RWPE2 (cell line): ENCODE measurements around the gene MREG.

Source experiments
- ATAC-seq: fragments of 200-7000 bp; cut with Tn5 transposase; 3 replicates; pipeline ENCODE4 v1.9.1; 2021; ENCODE audit warnings: low read depth
- DNase-seq: peaks from one replicate; pipeline ENCODE4 v3.0.0-alpha.2; 2020; ENCODE audit warnings: low spot score
- H3K27ac ChIP-seq: fragments of 450-650 bp; 2 replicates; pipeline ENCODE4 v1.5.1; 2017; ENCODE audit warnings: mild to moderate bottlenecking; ENCODE audit not compliant: poor library complexity, severe bottlenecking
- H3K27me3 ChIP-seq: fragments of 250-450 bp; sonication (Bioruptor Pico); 2 replicates; pipeline ENCODE4 v1.5.1; 2021; ENCODE audit warnings: mild to moderate bottlenecking, moderate library complexity; ENCODE audit not compliant: insufficient read depth, poor library complexity, severe bottlenecking
- H3K36me3 ChIP-seq: fragments of 250-450 bp; sonication (Bioruptor Pico); 2 replicates; pipeline ENCODE4 v1.5.1; 2020; ENCODE audit warnings: low read depth, mild to moderate bottlenecking, moderate library complexity
- H3K4me1 ChIP-seq: fragments of 250-450 bp; sonication (Bioruptor Pico); 2 replicates; pipeline ENCODE4 v1.5.1; 2021; ENCODE audit warnings: mild to moderate bottlenecking, moderate library complexity; ENCODE audit not compliant: insufficient read depth, poor library complexity, severe bottlenecking
- H3K4me3 ChIP-seq: fragments of 250-450 bp; sonication (Bioruptor Pico); 2 replicates; pipeline ENCODE4 v1.5.1; 2021; ENCODE audit warnings: mild to moderate bottlenecking, moderate library complexity; ENCODE audit not compliant: severe bottlenecking
- H3K9me3 ChIP-seq: fragments of 250-450 bp; sonication (Bioruptor Pico); 2 replicates; pipeline ENCODE4 v1.5.1; 2021; ENCODE audit warnings: mild to moderate bottlenecking, moderate library complexity; ENCODE audit not compliant: severe bottlenecking
- TF ChIP-seq, protein P1 (sequence below): fragments of 450-650 bp; IDR thresholded peaks from one replicate; pipeline ENCODE4 v1.5.1; 2017; ENCODE audit warnings: mild to moderate bottlenecking, moderate library complexity; ENCODE audit not compliant: poor library complexity, severe bottlenecking

MREG gene

DNA sequence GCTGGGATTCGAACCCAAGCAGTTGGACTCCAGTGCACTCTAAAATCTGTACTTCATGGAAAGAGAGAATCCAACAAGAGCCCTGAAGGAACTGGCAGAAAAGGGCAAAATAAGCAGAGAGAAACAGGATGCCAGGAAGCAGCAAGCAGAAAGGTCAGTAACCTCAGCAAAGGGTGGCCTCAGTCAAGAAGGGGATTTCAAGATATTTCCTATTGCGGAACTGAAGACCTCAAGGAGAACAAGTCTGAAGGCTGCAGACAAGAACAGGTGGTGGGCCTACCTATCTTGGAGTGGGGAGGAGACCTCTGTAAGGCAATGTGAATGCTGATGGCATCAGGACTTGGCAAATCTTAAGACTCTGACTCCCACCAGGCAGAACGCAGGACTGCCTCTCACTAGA is 20.1 kb upstream of the MREG start:
- Histone ChIP-seq H3K27ac (no peak overlapping the region), H3K4me3 (no peak overlapping the region), H3K4me1 (peaks cover 7% of the 10 kb centered on the region), H3K36me3 (peaks cover 3% of the 10 kb centered on the region; the same call in 1 of the 2 replicates), H3K9me3 (no peaks in the 10 kb centered on the region), H3K27me3 (no peaks in the 10 kb centered on the region)
- TF ChIP-seq, protein P1, sequence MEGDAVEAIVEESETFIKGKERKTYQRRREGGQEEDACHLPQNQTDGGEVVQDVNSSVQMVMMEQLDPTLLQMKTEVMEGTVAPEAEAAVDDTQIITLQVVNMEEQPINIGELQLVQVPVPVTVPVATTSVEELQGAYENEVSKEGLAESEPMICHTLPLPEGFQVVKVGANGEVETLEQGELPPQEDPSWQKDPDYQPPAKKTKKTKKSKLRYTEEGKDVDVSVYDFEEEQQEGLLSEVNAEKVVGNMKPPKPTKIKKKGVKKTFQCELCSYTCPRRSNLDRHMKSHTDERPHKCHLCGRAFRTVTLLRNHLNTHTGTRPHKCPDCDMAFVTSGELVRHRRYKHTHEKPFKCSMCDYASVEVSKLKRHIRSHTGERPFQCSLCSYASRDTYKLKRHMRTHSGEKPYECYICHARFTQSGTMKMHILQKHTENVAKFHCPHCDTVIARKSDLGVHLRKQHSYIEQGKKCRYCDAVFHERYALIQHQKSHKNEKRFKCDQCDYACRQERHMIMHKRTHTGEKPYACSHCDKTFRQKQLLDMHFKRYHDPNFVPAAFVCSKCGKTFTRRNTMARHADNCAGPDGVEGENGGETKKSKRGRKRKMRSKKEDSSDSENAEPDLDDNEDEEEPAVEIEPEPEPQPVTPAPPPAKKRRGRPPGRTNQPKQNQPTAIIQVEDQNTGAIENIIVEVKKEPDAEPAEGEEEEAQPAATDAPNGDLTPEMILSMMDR, result no peak
- DNase-seq (no peak), ATAC-seq (no peak)

DNA sequence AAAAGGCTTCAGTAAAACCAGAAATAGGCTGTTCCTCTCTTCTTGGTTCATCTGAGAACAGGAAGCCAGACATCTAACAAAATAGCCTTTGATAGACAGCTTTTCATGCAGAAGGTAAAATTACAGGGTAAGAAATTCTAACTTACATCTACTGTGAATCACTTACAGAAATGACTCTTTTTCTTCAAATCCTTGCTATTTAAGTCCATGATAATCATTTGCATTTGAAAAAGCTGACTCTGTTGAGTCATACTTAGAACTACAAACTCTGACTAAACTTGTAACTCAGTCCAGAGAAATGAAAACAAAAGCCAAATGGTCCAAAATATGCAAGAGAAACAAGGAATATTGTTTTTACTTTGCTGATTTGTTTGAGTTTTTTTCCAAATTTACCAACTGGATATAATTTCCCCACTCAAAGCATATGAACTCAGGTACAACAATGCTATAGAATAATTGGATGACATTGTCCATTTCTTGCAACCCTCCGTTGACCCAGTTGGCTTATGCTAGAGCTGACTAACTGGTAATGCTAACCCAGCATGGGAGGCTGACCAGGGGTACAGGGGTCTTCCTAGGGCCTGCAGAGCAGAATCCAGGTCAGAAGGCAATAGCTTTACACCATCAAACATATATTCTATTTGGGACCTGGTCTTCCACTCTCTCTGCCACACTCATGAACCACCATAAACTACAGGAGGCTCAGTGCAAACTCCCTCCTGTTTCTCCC is 18.8 kb upstream of the MREG start:
- Histone ChIP-seq H3K27me3 (no peaks in the 10 kb centered on the region), H3K4me3 (no peak overlapping the region), H3K27ac (no peak overlapping the region), H3K9me3 (no peaks in the 10 kb centered on the region), H3K4me1 (peaks cover 7% of the 10 kb centered on the region), H3K36me3 (peaks cover 3% of the 10 kb centered on the region; the same call in 1 of the 2 replicates)
- ATAC-seq, result peak; percentile 77; the same call in 2 of the 3 replicates
- DNase-seq, result no peak
- TF ChIP-seq, protein P1, result no peak

DNA sequence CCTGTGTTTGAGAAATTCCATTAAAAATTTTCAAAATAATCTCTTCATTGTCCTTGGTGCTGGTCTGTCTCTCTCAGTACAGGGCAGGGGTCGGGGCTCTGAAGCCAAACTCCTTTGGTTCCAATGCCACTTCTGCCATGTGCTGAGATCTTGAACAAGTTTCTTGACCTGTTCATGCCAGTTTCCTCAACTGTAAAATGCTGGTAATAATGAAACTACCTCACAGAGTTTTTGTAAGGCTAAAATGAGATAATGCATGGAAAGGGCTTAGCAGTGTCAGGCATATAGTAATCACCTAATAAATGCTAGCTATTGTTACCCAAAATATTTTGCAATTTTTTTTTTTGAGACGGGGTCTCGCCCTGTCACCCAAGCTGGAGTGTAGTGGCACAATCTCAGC is 16.9 kb upstream of the MREG start:
- Histone ChIP-seq H3K27ac (no peak overlapping the region), H3K27me3 (no peaks in the 10 kb centered on the region), H3K36me3 (peaks cover 3% of the 10 kb centered on the region; the same call in 1 of the 2 replicates), H3K4me1 (peaks cover 7% of the 10 kb centered on the region), H3K9me3 (no peaks in the 10 kb centered on the region), H3K4me3 (no peak overlapping the region)
- no peak for ATAC-seq
- TF ChIP-seq, protein P1, result no peak
- DNase-seq, result no peak

DNA sequence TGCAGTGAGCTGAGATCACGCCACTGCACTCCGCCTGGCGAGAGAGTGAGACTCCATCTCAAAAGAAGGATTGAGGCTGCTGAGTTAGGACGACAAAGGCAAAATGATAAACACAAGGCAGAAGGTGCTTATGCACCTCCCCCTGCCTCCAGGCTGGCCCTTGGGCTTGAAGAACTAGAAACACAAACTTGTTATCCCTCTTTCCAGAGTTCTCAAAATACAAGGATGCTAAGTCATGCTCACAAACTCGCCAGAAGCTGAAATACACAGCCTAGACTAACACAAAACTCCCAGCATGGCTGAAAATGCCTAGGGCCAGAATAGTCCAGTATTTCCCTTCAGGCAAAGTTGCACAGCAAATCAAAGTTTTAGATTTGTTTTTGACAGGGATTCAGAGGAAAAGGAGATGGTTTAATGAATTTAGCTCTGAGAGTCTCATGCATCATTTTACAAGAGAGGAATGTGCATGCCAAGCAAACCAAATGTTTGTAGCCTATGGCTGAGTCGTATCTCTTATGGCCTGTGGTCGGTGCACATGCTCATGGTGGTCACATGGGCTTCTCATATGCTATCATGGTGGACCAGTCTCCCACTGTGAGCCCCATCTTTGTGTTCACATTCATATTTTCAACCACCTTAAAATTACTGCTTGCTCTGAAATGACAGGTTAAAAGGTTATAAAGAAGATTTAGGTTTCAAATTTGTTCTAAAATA is 16.2 kb upstream of the MREG start:
- H3K27ac ChIP-seq, result no peak overlapping the region
- ATAC-seq, result no peak
- no peak overlapping the region for H3K4me3 ChIP-seq
- no peaks in the 10 kb centered on the region for H3K9me3 ChIP-seq
- peaks cover 7% of the 10 kb centered on the region for H3K4me1 ChIP-seq
- TF ChIP-seq, protein P1, result no peak
- no peaks in the 10 kb centered on the region for H3K27me3 ChIP-seq
- H3K36me3 ChIP-seq, result peaks cover 3% of the 10 kb centered on the region; the same call in 1 of the 2 replicates
- DNase-seq, result no peak
